Fibroblast of lung (primary cell): ENCODE data around the gene WNT9A. TPM values are rescaled to one million over a fixed set of nuclear protein-coding genes. Genes with fewer than 3 reads are reported as not detected.

ENCODE experiments used
- DNase-seq, 2 donors: peaks; one replicate each; pipeline versions ENCODE4 v3.0.0 to v3.0.0-alpha.2; 2010; ENCODE audit warnings: low read depth in 2 of 2
- H2AFZ ChIP-seq: 2 replicates; pipeline ENCODE4 v1.5.1; 2012; ENCODE audit warnings: low read length, control low read depth, inconsistent platforms
- H3K27ac ChIP-seq: 2 replicates; pipeline ENCODE4 v1.5.1; 2011; ENCODE audit warnings: low read length, control low read depth; ENCODE audit not compliant: insufficient read depth
- H3K27me3 ChIP-seq: 2 replicates; pipeline ENCODE4 v1.5.1; 2011; ENCODE audit warnings: mild to moderate bottlenecking, low read length; ENCODE audit not compliant: control insufficient read depth, insufficient read depth
- H3K36me3 ChIP-seq: 2 replicates; pipeline ENCODE4 v1.5.1; 2011; ENCODE audit warnings: low read length; ENCODE audit not compliant: control insufficient read depth, insufficient read depth
- H3K4me1 ChIP-seq: 2 replicates; pipeline ENCODE4 v1.5.1; 2011; ENCODE audit warnings: low read length; ENCODE audit not compliant: control insufficient read depth, insufficient read depth; ENCODE audit errors: extremely low read depth
- H3K4me2 ChIP-seq: 2 replicates; pipeline ENCODE4 v1.5.1; 2011; ENCODE audit warnings: low read length, control low read depth; ENCODE audit not compliant: insufficient read depth; ENCODE audit errors: extremely low read depth
- H3K4me3 ChIP-seq, 4 experiments: fragments of 200-600 bp in 1 of 4; sonication (generic) in 1 of 4; replicated peaks in 1 of 4; 2 replicates each; pipeline ENCODE4 v1.5.1; 2011 to 2016; ENCODE audit warnings: low read length in 4 of 4, low read depth in 3 of 4, mild to moderate bottlenecking in 3 of 4, control low read depth in 2 of 4, inconsistent platforms in 1 of 4, mixed read lengths in 1 of 4; ENCODE audit not compliant: insufficient read depth in 1 of 4; ENCODE audit errors: control extremely low read depth in 1 of 4
- H3K79me2 ChIP-seq: 2 replicates; pipeline ENCODE4 v1.5.1; 2012; ENCODE audit warnings: mild to moderate bottlenecking, low read length, inconsistent platforms; ENCODE audit not compliant: control insufficient read depth, insufficient read depth
- H3K9ac ChIP-seq: 2 replicates; pipeline ENCODE4 v1.5.1; 2011; ENCODE audit warnings: mild to moderate bottlenecking, low read length, control low read depth; ENCODE audit not compliant: insufficient read depth
- H3K9me3 ChIP-seq: 2 replicates; pipeline ENCODE4 v1.5.1; 2012; ENCODE audit warnings: low read depth, low read length; ENCODE audit not compliant: control insufficient read depth, insufficient read depth
- H4K20me1 ChIP-seq: 2 replicates; pipeline ENCODE4 v1.5.1; 2011; ENCODE audit warnings: low read length; ENCODE audit not compliant: control insufficient read depth, insufficient read depth; ENCODE audit errors: extremely low read depth
- EZH2 ChIP-seq: IDR thresholded peaks from 2 replicates; pipeline ENCODE4 v1.5.1; 2012; ENCODE audit warnings: low read length, control low read depth, mild to moderate bottlenecking; ENCODE audit errors: missing control alignments
- polyA plus RNA-seq, 2 donors: library from polyadenylated mRNA; depleted of rRNA in 1 of 2; stranded (reverse) in 1 of 2; unstranded in 1 of 2; fragments of >200 nt; gene quantifications; 2 replicates each; pipeline ENCODE4 v1.2.1, GENCODE V29; 2011 to 2012; ENCODE audit warnings: missing spikeins in 1 of 2
- total RNA-seq: library from RNA; depleted of rRNA; stranded (reverse); fragments of >200 nt; gene quantifications from 2 replicates; pipeline ENCODE4 v1.2.1, GENCODE V29; 2014
- TF ChIP-seq, protein P1 (sequence below), 2 donors: IDR thresholded peaks in 1 of 2; conservative IDR thresholded peaks in 1 of 2; 1 replicate in 1 of 2; 2 replicates in 1 of 2; pipeline ENCODE4 v1.5.1; 2011 to 2012; ENCODE audit warnings: low read length in 2 of 2, control low read depth in 1 of 2, inconsistent platforms in 1 of 2, low read depth in 1 of 2, mild to moderate bottlenecking in 1 of 2

The WNT9A gene
- total and polyA plus RNA-seq, 2 donors (not counting 1 experiment from before 2014, with no cell fraction given), result 1.0 to 5.3 TPM

GRCh38 chr1:227944090-227944930 lies 3.4 kb downstream of the WNT9A start:
- Histone ChIP-seq H3K9ac (no peak overlapping the region), H3K79me2 (no peaks in the 10 kb centered on the region), H3K4me1 (peaks cover 3% of the 10 kb centered on the region), H2AFZ (no peak overlapping the region), H3K4me2 (peak overlapping the region; percentile 44), H3K27me3 (no peaks in the 10 kb centered on the region), H3K27ac (no peak overlapping the region), H4K20me1 (no peaks in the 10 kb centered on the region), H3K36me3 (no peaks in the 10 kb centered on the region), H3K4me3 (peak overlapping the region in 1 of 4 experiments; percentile 22), H3K9me3 (no peaks in the 10 kb centered on the region)
- no peak for TF ChIP-seq EZH2
- TF ChIP-seq, protein P1, sequence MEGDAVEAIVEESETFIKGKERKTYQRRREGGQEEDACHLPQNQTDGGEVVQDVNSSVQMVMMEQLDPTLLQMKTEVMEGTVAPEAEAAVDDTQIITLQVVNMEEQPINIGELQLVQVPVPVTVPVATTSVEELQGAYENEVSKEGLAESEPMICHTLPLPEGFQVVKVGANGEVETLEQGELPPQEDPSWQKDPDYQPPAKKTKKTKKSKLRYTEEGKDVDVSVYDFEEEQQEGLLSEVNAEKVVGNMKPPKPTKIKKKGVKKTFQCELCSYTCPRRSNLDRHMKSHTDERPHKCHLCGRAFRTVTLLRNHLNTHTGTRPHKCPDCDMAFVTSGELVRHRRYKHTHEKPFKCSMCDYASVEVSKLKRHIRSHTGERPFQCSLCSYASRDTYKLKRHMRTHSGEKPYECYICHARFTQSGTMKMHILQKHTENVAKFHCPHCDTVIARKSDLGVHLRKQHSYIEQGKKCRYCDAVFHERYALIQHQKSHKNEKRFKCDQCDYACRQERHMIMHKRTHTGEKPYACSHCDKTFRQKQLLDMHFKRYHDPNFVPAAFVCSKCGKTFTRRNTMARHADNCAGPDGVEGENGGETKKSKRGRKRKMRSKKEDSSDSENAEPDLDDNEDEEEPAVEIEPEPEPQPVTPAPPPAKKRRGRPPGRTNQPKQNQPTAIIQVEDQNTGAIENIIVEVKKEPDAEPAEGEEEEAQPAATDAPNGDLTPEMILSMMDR (conservative IDR thresholded peaks at IDR 0.05 in 1 of 2, IDR thresholded peaks at IDR 0.05 in 1 of 2; ENCODE audit: low read depth in 1 of 2, low read length in 2 of 2), result no peak
- DNase-seq, result peak; percentile 4 to 8

GRCh38 chr1:227943381-227944089 lies 4.2 kb downstream of the WNT9A start:
- H3K4me2 ChIP-seq, result no peak overlapping the region
- no peaks in the 10 kb centered on the region for H4K20me1 ChIP-seq
- H3K79me2 ChIP-seq, result no peaks in the 10 kb centered on the region
- H3K27ac ChIP-seq, result no peak overlapping the region
- H3K4me3 ChIP-seq, result no peak overlapping the region
- DNase-seq, result no peak
- H2AFZ ChIP-seq, result no peak overlapping the region
- H3K36me3 ChIP-seq, result no peaks in the 10 kb centered on the region
- no peak for TF ChIP-seq EZH2
- TF ChIP-seq, protein P1 (conservative IDR thresholded peaks at IDR 0.05 in 1 of 2, IDR thresholded peaks at IDR 0.05 in 1 of 2; ENCODE audit: low read depth in 1 of 2, low read length in 2 of 2), result no peak
- H3K9me3 ChIP-seq, result no peaks in the 10 kb centered on the region
- H3K4me1 ChIP-seq, result peaks cover under 1% of the 10 kb centered on the region
- no peak overlapping the region for H3K9ac ChIP-seq
- H3K27me3 ChIP-seq, result no peaks in the 10 kb centered on the region

- no peak for DNase-seq
- Histone ChIP-seq H3K4me2 (no peak overlapping the region), H3K9ac (no peak overlapping the region), H3K9me3 (no peaks in the 10 kb centered on the region), H3K79me2 (no peaks in the 10 kb centered on the region), H2AFZ (no peak overlapping the region), H3K36me3 (no peaks in the 10 kb centered on the region), H3K4me1 (no peaks in the 10 kb centered on the region), H3K27ac (no peak overlapping the region), H4K20me1 (no peaks in the 10 kb centered on the region), H3K27me3 (no peaks in the 10 kb centered on the region), H3K4me3 (no peak overlapping the region)
- TF ChIP-seq EZH2, result no peak
- TF ChIP-seq, protein P1 (conservative IDR thresholded peaks at IDR 0.05 in 1 of 2, IDR thresholded peaks at IDR 0.05 in 1 of 2; ENCODE audit: low read depth in 1 of 2, low read length in 2 of 2), result no peak
These were observed 4.9 kb downstream of the WNT9A start for GRCh38 chr1:227942716-227943261.
